HG03139 (cell line): ENCODE measurements around the gene MBOAT7.
"Not testable (repeated sequence)": the region's sequence is repeated elsewhere in the genome, so short reads cannot be mapped to it uniquely, and the experiment has no call there.

ENCODE experiments used
- ATAC-seq: cut with Tn5 transposase; IDR thresholded peaks from one replicate; pipeline ENCODE4 v1.9.1; 2021; ENCODE audit not compliant: unreplicated experiment

Gene MBOAT7

GRCh38 chr19:54209058-54209810, 19.9 kb upstream of the MBOAT7 start:
- ATAC-seq, result no peak

DNA sequence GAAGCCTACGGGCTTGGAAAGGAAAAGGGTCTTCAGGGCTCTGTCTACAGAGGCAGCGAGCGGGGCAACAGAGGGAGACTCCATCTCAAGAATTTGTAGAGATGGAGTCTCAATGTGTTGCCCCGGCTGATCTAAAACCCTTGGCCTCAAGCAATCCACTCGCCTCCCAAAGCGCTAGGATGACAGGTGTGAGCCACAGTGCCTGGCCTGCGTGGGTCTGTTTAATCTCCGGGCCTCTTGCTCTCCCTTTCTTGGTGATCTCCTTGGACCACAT, 19.3 kb upstream of the MBOAT7 start:
- ATAC-seq, result no peak

- ATAC-seq, result peak; percentile 48
Measured at GRCh38 chr19:54207983-54208783, 18.8 kb upstream of the MBOAT7 start.

GRCh38 chr19:54207676-54207982, 18.2 kb upstream of the MBOAT7 start:
- no peak for ATAC-seq

DNA sequence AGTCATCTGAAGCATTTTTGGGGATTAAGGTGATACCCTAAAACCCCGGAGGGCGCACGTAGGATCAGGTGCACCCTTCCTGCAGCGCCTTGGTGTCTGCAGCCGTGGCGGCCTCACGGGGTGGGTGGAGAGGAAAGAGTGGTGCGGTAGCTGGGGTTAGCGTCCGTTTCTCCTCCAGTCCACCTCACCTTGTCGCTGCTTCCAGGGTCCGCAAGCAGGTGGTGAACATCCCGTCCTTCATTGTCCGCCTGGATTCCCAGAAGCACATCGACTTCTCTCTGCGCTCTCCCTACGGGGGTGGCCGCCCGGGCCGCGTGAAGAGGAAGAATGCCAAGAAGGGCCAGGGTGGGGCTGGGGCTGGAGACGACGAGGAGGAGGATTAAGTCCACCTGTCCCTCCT, 17.8 kb upstream of the MBOAT7 start:
- not testable (repeated sequence) for ATAC-seq

GRCh38 chr19:54206831-54207177, 17.4 kb upstream of the MBOAT7 start:
- no peak for ATAC-seq

- ATAC-seq, result no peak
Measured at GRCh38 chr19:54206030-54206830, 16.9 kb upstream of the MBOAT7 start.

DNA sequence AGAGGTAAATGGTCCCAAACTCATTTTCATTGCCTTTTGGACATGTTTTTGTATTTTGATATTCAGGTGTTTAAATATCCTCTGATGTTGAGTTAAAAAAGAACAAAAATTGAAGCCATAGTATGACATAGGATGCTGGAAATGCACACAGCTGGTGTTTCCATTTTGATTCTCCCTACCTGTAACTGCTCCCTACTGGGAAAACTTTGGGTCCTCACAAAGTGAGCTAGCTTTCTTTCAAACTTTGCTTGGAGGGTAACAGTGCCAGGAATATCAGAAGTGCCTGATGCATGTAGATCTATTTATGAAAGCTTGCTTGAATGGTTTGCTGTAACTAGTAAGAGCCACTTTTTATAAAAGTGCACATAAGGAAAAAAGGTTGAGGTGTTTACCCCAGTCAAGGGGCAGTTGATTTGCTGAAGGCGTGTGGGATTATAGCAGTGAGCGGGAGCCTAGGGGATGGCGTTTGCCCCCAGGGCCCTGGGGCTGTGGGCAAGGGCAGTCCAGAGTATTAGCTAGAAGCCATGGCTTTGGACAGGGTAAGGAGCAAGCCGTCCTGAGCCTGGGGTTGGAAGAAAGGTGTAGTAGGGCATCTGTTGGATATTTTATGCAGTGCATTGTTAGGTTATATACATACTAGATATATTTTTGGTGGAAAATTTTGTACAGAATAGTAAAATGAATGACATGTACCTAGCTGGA, 15.5 kb upstream of the MBOAT7 start:
- no peak for ATAC-seq

DNA sequence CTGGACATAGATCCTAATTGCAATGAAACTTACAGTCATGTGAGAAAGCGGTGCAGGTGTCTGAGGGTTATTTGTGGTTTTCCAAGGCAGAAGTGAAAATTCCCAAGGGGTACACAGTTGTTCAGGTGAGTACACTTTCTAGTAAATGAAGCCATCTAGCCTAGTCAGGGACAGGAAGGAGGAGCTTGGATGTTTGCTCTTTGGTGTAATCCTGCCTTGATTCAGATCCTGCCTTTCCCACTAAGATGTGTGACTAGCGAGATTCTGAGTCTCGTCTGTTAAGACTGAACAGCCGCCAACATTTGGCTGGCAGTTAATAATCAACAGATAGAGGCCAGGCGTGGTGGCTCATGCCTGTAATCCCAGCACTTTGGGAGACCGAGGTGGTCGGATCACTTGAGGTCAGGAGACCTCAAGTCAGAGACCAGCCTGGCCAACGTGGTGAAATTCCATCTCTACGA, 13.8 kb upstream of the MBOAT7 start:
- no peak for ATAC-seq

- ATAC-seq, result no peak
Measured at GRCh38 chr19:54201980-54202379, 12.6 kb upstream of the MBOAT7 start.

GRCh38 chr19:54201172-54201701, 11.9 kb upstream of the MBOAT7 start:
- ATAC-seq, result no peak

- no peak for ATAC-seq
Measured at GRCh38 chr19:54199401-54199800, 10.0 kb upstream of the MBOAT7 start.

DNA sequence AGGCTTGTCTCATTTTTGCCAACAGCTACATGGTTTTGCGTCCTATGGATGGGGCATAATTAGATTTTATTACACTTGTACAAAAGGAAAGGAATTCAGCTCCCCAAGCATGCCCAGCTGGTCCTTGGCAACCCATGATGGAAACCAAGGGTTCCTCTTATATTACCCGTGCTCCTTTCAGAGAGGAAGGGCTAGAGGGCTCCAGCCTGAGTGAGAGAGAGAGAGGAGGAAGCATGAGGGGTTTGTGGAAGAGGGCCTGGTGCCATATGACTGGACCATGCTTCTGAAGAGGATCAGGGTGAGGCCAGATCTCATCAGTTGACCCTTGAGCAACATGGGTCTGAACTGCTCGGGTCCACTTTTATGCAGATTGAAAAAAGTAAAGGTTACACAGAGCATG, 7.7 kb upstream of the MBOAT7 start:
- no peak for ATAC-seq

DNA sequence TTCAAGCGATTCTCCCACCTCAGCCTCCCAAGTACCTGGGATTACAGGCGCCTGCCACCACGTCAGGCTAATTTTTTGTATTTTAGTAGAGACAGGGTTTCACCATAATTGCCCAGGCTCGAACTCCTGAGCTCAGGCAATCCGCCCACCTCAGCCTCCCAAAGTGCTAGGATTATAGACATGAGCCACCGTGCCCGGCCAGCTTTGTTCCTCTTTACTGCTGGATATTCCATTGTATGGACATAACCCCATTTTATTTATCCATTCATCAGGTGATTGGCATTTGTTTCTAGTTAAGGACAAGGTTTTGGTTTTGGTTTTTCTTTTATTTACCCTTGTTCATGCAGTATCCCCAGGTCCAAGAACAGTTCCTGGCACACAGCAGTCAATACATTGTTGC, 7.2 kb upstream of the MBOAT7 start:
- ATAC-seq, result no peak

DNA sequence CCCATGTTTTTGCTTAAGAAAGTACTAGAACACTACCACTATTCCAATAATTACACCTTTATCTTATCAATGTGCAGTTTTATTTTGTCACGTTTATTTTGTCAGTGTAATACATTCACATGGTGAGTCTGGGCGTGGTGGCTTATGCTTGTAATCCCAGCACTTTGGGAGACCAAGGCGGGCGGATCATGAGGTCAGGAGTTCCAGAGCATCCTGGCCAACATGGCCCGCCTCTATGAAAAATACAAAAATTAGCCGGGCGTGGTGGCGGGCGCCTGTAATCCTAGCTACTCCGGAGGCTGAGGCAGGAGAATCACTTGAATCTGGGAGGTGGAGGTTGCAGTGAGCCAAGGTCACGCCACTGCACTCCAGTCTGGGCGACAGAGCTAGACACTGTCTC, 5.1 kb upstream of the MBOAT7 start:
- ATAC-seq, result not testable (repeated sequence)

- no peak for ATAC-seq
Measured at GRCh38 chr19:54193011-54193410, 3.6 kb upstream of the MBOAT7 start.

- ATAC-seq, result no peak
Measured at GRCh38 chr19:54191811-54192453, 2.6 kb upstream of the MBOAT7 start.

GRCh38 chr19:54191011-54191810, 1.8 kb upstream of the MBOAT7 start, which contains the start of gene TSEN34:
TSEN34 (plus strand) TSS chr19:54191308; CDS start chr19:54191365, 57 bp downstream.
- ATAC-seq, result peak; percentile 16

GRCh38 chr19:54190503-54191010, 1.2 kb upstream of the MBOAT7 start:
- ATAC-seq, result peak; percentile 42
